ENCODE measurements around the gene IPCEF1. TPM values are rescaled to one million over a fixed set of nuclear protein-coding genes. Genes with fewer than 3 reads are reported as not detected.
"Not testable (repeated sequence)": the region's sequence is repeated elsewhere in the genome, so short reads cannot be mapped to it uniquely, and the experiment has no call there.

IPCEF1 gene
- polyA plus RNA-seq, 4 donors, result 6.9 to 8.9 (median 7.9) TPM

- no peak for DNase-seq (ENCODE audit: low read depth in 4 of 4, low spot score in 3 of 4)
These were observed 15.3 kb downstream of the IPCEF1 start for GRCh38 chr6:154341336-154341735.

GRCh38 chr6:154337406-154338005, 19.1 kb downstream of the IPCEF1 start:
- DNase-seq (ENCODE audit: low read depth in 4 of 4, low spot score in 3 of 4), result no peak

DNA sequence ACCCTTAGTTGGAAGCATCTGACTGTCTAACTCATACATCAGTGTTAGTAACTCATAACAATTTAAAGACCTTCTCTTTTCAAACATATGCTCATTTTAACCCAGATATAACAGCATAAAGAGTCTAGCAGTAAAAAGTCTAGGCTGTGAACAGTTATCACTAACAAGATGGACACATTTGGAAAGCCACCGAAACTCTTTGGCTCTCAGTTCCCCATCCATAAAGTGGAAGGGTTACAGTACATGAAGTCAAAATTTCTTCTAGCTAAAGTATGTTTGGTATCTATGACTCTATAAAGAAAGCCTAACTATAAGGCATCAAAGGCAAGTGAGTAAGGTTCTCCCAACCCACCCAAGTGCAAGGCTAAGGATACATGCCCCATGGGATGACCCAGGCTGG, 22.5 kb downstream of the IPCEF1 start:
- not testable (repeated sequence) for DNase-seq (ENCODE audit: low read depth in 4 of 4, low spot score in 3 of 4)

DNA sequence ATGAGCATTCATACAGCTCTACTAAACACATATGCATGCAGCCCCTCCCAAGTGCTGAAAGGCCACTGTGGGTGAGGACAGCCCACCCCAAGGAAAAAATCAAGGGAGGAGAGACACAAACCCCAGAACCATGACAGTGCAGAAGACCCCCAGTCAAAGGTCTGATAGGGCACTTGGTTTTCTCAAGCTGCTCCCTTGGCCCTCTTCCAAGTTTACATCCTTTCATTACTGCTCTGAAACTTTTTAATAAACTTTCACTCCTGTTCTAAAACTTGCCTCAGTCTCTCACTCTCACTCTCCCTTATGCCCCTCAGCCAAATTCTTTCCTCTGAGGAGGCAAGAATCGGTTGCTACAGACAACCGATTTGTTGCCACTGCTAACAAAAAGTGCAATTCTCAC, 24.9 kb downstream of the IPCEF1 start:
- DNase-seq (ENCODE audit: low read depth in 4 of 4, low spot score in 3 of 4), result no peak

DNA sequence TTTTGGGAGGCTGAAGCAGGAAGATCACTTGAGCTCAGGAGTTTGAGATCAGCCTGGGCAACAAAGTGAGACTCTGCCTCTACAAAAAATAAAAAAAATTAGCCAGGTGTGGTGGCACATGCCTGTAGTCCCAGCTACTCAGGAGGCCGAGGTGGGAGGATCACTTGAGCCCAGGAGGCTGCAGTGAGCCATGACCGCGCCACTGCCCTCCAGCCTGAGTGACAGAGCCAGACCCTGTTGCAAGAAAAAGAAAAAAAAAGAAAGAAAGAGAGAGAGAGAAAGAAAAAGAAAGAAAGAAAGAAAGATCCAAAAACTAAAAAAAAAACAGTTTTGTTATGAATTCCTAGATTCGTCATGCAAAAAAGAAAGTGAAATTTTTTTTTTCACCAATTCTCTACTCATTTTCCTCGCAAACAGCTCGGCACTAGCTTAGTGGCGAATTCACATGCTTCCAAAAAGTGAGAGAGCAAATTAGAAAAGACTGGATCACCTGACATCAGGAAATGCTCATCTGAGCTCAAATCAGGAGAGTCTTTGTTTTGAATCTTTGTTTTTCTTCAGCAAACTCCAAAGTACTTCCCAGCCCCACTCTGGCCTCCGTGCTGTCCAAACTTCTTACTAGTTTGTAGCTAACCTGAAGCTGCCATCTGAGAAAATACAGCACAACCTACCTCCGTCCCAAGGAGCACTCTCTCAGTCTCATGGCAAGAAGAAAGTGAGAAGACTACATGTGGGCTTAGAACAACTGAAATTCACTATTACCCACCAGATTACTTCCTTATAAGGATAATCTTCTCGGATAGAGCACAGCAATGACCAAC, 27.0 kb downstream of the IPCEF1 start:
- DNase-seq (ENCODE audit: low read depth in 4 of 4, low spot score in 3 of 4), result no peak

DNA sequence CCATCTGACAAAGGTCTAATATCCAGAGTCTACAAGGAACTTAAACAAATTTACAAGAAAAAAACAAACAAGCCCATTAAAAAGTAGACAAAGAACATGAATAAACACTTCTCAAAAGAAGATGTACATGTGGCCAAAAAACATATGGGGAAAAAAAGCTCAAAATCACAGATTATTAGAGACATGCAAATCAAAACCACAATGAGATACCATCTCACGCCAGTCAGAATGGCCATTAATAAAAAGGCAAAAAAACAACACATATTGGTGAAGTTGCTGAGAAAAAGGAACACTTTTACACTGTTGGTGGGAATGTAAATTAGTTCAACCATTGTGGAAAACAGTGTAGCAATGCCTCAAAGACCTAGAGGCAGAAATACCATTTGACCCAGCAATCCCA, 29.3 kb downstream of the IPCEF1 start:
- not testable (repeated sequence) for DNase-seq (ENCODE audit: low read depth in 4 of 4, low spot score in 3 of 4)

GRCh38 chr6:154325142-154325541, 31.5 kb downstream of the IPCEF1 start:
- DNase-seq (ENCODE audit: low read depth in 4 of 4, low spot score in 3 of 4), result no peak

GRCh38 chr6:154320181-154320580, 36.4 kb downstream of the IPCEF1 start:
- DNase-seq (ENCODE audit: low read depth in 4 of 4, low spot score in 3 of 4), result no peak

DNA sequence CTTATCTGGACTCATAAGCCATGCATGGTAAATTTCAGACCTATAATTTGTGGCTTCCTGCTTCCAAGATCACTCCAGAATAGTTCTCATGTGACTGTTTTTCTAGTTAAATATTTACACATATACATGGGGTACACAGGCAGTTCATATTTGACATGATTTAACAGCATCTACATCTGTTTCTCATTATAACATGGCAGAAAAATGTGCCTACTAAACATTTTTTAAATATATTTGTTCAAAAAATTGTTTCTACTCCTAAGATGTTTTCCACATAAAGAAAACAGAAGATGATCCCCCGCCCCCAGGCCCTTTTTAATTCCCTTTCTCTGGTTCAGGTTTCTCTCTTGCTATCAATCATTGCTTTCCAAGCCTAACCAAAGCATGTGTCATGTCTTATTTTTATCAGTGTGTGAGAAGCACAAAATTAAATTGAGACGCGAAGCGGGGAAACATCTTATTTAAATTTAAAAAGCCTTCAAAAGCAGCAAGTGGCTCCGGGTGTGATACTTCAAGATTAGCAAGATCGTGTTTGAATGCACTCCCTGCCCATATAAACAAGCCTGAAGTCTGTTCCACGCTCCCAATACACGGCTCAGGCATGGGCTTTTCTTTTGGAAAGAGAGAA, 37.3 kb downstream of the IPCEF1 start:
- peak; percentile 49 to 80 (median 68) for DNase-seq (ENCODE audit: low read depth in 4 of 4, low spot score in 3 of 4)

- DNase-seq (ENCODE audit: low read depth in 4 of 4, low spot score in 3 of 4), result no peak
These were observed 37.9 kb downstream of the IPCEF1 start for GRCh38 chr6:154318721-154319120.

DNA sequence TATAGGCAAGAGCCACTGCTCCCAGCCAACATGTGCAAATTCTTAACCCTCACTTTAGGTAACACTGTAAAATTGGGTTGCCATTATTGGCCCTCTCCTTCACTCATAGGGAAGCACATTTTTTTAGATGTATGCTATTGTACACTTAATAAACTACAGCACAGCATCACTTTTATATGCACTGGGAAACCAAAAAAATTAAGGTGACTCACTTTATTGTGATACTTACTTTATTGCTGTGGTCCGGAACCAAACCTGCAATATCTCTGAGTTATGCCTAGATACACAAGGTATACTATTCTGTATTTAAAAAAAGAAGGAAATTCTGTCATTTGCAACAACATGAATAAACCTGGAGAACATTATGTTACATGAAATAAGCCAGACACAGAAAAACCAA, 40.5 kb downstream of the IPCEF1 start:
- DNase-seq (ENCODE audit: low read depth in 4 of 4, low spot score in 3 of 4), result no peak

GRCh38 chr6:154314084-154314483, 42.5 kb downstream of the IPCEF1 start:
- no peak for DNase-seq (ENCODE audit: low read depth in 4 of 4, low spot score in 3 of 4)

DNA sequence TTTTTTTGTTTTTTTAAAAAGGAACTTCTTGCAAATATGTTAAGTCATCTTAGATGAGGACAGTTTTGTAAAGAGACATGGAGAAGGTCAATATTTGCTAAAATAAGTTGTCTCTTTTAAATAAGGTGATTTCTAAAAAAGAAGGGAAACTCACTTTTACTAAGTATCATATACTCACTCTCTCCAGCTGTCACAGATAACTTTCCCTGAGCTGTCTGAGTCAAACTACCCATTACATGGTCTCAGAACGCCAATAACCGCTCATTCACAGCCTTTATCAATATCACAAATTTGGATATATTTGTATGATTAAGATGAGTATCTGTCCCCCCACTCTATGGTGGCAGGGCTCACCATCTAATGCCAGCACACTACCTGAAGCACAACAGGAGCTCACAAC, 47.6 kb downstream of the IPCEF1 start:
- no peak for DNase-seq (ENCODE audit: low read depth in 4 of 4, low spot score in 3 of 4)

DNA sequence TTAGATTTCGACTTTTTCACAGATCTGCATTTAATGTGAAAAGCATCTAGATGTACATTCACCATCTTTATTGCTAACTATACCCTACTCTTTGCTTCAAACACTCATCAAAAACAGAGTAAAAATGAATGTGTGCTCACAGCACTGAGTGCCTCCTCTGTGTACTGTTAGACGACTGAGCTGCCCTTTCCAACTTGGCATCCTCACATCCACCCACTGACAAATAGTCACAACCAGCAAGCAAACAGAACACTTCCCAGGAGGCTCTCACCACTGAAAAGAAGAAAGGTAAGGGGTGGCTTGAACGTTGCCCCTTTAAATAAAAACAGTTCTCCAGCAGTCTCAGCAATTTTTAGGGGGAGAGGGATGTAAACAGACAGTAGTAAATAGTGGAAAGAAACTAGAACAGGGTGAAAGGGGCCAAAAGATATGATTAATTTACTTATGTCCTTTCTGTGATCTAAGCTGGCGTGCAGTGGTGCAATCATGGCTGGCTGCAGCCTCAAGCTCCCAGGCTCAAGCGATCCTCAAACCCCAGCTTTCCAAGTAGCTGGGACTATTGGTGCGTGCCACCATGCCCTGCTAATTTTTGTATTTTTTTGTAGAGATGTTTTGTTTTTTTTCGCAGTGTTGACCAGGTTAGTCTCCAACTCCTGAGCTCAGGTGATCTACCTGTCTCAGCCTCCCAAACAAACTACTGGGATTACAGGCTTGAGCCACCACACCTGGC, 48.7 kb downstream of the IPCEF1 start:
- no peak for DNase-seq (ENCODE audit: low read depth in 4 of 4, low spot score in 3 of 4)

DNA sequence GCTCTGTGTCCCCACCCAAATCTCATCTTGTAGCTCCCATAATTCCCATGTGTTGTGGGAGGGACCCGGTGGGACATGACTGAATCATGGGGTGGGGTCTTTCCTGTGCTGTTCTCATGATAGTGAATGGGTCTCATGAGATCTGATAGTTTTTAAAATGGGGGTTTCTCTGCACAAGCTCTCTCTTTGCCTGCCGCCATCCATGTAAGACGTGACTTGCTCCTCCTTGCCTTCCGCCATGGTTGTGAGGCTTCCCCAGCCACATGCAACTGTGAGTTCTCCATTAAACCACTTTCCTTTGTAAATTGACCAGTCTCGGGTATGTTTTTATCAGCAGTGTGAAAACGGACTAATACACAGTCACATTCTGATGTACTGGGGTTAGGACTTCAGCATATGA, 49.5 kb downstream of the IPCEF1 start:
- DNase-seq (ENCODE audit: low read depth in 4 of 4, low spot score in 3 of 4), result not testable (repeated sequence)

DNA sequence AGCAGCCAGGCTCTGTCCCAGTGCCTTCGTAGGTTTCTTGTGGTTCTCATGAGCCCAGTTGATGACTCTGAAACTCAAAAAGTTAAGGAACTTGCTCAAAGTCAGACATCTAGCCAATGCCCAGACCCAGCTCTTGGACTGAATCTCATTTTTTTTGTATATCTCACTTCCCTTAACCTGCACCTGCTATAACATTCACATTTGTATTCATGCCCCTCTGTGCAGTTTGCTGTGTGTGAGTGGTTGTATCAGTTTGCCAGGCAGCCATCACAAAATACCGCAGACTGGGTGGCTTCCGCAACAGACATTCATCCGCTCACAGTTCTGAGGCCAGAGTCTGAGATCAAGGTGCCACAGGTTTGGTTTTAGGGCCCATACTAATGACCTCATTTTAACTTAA, 49.9 kb downstream of the IPCEF1 start:
- no peak for DNase-seq (ENCODE audit: low read depth in 4 of 4, low spot score in 3 of 4)

- DNase-seq (ENCODE audit: low read depth in 4 of 4, low spot score in 3 of 4), result no peak
These were observed 52.4 kb downstream of the IPCEF1 start for GRCh38 chr6:154304191-154304590.

- DNase-seq (ENCODE audit: low read depth in 4 of 4, low spot score in 3 of 4), result not testable (repeated sequence)
These were observed 53.0 kb downstream of the IPCEF1 start for GRCh38 chr6:154303642-154304041.

DNA sequence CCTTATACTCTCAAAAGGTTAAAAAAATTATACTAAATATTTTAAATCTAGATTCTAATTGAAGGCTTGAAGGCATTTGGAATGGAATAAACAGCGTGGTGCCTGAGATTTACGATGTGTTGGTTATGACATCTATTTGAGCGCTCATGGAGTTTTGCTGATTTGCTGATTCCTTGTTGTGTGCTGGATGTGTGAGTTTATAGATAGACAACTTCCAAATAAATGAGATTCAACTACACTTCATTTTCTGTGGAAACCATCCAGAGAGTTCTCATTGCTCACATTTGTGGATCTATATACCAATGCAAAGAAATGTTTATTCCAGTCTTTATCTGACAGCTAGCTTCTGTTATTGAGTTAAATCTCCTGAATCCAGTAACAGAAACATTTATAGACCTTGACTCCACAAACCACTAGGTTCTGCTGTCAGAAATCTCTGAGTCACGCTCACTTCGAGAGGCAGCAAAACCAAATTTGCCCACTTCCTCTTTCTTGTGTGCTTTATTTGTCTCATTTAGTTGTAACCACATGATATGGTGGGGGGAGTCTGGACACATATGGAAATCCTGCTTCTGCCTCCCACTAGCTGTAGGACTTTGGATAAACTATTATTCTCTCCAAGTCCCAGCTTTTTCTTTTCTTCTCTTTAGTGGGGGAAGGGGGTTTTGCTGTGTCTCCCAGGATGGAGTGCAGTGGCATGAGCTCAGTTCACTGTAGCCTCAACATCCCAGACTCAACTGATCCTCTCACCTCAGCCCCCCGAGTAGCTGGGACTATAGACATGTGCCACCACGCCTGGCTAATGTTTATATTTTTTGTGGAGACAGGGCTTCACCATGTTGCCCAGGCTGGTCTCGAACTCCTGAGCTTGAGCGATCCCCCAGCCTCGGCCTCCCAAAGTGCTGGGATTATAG, 54.5 kb downstream of the IPCEF1 start:
- DNase-seq (ENCODE audit: low read depth in 4 of 4, low spot score in 3 of 4), result no peak

- no peak for DNase-seq (ENCODE audit: low read depth in 4 of 4, low spot score in 3 of 4)
These were observed 55.4 kb downstream of the IPCEF1 start for GRCh38 chr6:154301086-154301625.
